ENCODE results near the gene CABLES2. TPM values are rescaled to one million over a fixed set of nuclear protein-coding genes. Genes with fewer than 3 reads are reported as not detected.

CABLES2 gene
- total RNA-seq, 1 donor from 2014 or later, result 6.4 TPM

GRCh38 chr20:62392621-62393334 is 14.3 kb downstream of the CABLES2 start:
- Mint-ChIP-seq H3K27me3 (ENCODE audit: low read depth) (no peaks in the 10 kb centered on the region), H3K27ac (ENCODE audit: unreplicated experiment) (no peak overlapping the region), H3K36me3 (ENCODE audit: low read depth) (peaks cover 11% of the 10 kb centered on the region), H3K4me1 (ENCODE audit: low read depth) (peaks cover 15% of the 10 kb centered on the region), H3K9me3 (ENCODE audit: low read depth) (no peaks in the 10 kb centered on the region), H3K4me3 (ENCODE audit: unreplicated experiment) (no peak overlapping the region)
- no peak for DNase-seq (ENCODE audit: low spot score)
- TF ChIP-seq CTCF (IDR thresholded peaks at IDR 0.05), result no peak

- Mint-ChIP-seq H3K27ac (ENCODE audit: unreplicated experiment) (no peak overlapping the region), H3K27me3 (ENCODE audit: low read depth) (no peaks in the 10 kb centered on the region)
These were observed 15.0 kb downstream of the CABLES2 start for GRCh38 chr20:62392077-62392418.

GRCh38 chr20:62391165-62392076 is 15.7 kb downstream of the CABLES2 start:
- Mint-ChIP-seq H3K27ac (ENCODE audit: unreplicated experiment) (no peak overlapping the region), H3K4me3 (ENCODE audit: unreplicated experiment) (no peak overlapping the region)
- no peak for TF ChIP-seq CTCF (IDR thresholded peaks at IDR 0.05)

More at GRCh38 chr20:62392077-62392418, 15.0 kb downstream of the CABLES2 start:
- peaks cover 20% of the 10 kb centered on the region for H3K4me1 Mint-ChIP-seq (ENCODE audit: low read depth)
- no peak overlapping the region for H3K4me3 Mint-ChIP-seq (ENCODE audit: unreplicated experiment)
- peaks cover 12% of the 10 kb centered on the region for H3K36me3 Mint-ChIP-seq (ENCODE audit: low read depth)
- no peak for DNase-seq (ENCODE audit: low spot score)
- no peaks in the 10 kb centered on the region for H3K9me3 Mint-ChIP-seq (ENCODE audit: low read depth)
- TF ChIP-seq CTCF (IDR thresholded peaks at IDR 0.05), result no peak

GRCh38 chr20:62390317-62391164 is 16.5 kb downstream of the CABLES2 start:
- no peak for TF ChIP-seq CTCF (IDR thresholded peaks at IDR 0.05)
- H3K4me3 Mint-ChIP-seq (ENCODE audit: unreplicated experiment), result no peak overlapping the region
- H3K9me3 Mint-ChIP-seq (ENCODE audit: low read depth), result no peaks in the 10 kb centered on the region
- no peak for DNase-seq (ENCODE audit: low spot score)
- peaks cover 27% of the 10 kb centered on the region for H3K4me1 Mint-ChIP-seq (ENCODE audit: low read depth)
- no peaks in the 10 kb centered on the region for H3K27me3 Mint-ChIP-seq (ENCODE audit: low read depth)
- H3K27ac Mint-ChIP-seq (ENCODE audit: unreplicated experiment), result no peak overlapping the region
- H3K36me3 Mint-ChIP-seq (ENCODE audit: low read depth), result peaks cover 12% of the 10 kb centered on the region

More at GRCh38 chr20:62391165-62392076, 15.7 kb downstream of the CABLES2 start:
- Mint-ChIP-seq H3K27me3 (ENCODE audit: low read depth) (no peaks in the 10 kb centered on the region), H3K36me3 (ENCODE audit: low read depth) (peaks cover 12% of the 10 kb centered on the region), H3K4me1 (ENCODE audit: low read depth) (peaks cover 20% of the 10 kb centered on the region), H3K9me3 (ENCODE audit: low read depth) (no peaks in the 10 kb centered on the region)
- no peak for DNase-seq (ENCODE audit: low spot score)
